Measurements from ENCODE around the gene CYP27B1.

The CYP27B1 gene

DNA sequence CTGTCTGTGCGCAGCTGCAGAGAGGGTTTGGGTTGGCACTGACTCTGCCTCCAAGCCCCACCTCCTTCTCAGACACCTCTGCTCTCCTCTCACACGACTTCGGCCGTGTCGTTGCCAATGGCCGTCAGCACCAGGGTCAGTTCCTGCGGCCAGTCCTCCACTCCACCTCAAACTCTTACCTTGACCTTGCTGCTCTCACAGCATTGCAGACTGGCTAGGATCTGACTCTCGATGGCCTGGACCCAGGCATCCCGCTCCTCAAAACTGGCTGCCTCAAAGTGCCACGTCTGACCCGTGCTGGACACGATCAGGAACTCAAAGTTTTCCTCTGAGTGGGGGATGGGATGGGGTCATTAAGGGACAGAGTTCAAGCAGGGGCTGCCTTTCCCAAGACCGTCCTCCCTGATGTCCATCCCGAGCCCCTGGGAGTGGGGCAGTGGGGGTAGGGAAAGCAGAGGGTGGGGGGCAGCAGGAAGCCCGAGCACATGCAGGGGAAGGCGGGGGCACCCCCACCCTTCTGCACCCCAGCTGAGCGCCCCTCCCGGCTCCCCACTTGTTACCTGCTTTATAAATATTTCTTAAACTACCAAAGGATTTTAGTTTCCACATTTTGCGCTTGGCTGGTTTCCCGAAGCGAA is 39.0 kb downstream of the CYP27B1 start:
- no peak for TF ChIP-seq POLR2AphosphoS5 (IDR thresholded peaks at IDR 0.05; ENCODE audit: low read depth, low read length)
- no peak for TF ChIP-seq FOXP2 (optimal IDR thresholded peaks at IDR 0.05; ENCODE audit: borderline replicate concordance, extremely low read depth, extremely low read length, insufficient read depth)
- no peak for TF ChIP-seq TAF1 (IDR thresholded peaks at IDR 0.05; ENCODE audit: borderline replicate concordance, insufficient read depth, low read length)
- TF ChIP-seq, protein P1, sequence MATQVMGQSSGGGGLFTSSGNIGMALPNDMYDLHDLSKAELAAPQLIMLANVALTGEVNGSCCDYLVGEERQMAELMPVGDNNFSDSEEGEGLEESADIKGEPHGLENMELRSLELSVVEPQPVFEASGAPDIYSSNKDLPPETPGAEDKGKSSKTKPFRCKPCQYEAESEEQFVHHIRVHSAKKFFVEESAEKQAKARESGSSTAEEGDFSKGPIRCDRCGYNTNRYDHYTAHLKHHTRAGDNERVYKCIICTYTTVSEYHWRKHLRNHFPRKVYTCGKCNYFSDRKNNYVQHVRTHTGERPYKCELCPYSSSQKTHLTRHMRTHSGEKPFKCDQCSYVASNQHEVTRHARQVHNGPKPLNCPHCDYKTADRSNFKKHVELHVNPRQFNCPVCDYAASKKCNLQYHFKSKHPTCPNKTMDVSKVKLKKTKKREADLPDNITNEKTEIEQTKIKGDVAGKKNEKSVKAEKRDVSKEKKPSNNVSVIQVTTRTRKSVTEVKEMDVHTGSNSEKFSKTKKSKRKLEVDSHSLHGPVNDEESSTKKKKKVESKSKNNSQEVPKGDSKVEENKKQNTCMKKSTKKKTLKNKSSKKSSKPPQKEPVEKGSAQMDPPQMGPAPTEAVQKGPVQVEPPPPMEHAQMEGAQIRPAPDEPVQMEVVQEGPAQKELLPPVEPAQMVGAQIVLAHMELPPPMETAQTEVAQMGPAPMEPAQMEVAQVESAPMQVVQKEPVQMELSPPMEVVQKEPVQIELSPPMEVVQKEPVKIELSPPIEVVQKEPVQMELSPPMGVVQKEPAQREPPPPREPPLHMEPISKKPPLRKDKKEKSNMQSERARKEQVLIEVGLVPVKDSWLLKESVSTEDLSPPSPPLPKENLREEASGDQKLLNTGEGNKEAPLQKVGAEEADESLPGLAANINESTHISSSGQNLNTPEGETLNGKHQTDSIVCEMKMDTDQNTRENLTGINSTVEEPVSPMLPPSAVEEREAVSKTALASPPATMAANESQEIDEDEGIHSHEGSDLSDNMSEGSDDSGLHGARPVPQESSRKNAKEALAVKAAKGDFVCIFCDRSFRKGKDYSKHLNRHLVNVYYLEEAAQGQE (IDR thresholded peaks at IDR 0.05; ENCODE audit: insufficient read depth in 1 of 2, low read depth in 2 of 2, low read length in 2 of 2), result peak; percentile 69 to 84
- no peak for TF ChIP-seq SIN3A (IDR thresholded peaks at IDR 0.05; ENCODE audit: borderline replicate concordance, insufficient read depth, low read length)

DNA sequence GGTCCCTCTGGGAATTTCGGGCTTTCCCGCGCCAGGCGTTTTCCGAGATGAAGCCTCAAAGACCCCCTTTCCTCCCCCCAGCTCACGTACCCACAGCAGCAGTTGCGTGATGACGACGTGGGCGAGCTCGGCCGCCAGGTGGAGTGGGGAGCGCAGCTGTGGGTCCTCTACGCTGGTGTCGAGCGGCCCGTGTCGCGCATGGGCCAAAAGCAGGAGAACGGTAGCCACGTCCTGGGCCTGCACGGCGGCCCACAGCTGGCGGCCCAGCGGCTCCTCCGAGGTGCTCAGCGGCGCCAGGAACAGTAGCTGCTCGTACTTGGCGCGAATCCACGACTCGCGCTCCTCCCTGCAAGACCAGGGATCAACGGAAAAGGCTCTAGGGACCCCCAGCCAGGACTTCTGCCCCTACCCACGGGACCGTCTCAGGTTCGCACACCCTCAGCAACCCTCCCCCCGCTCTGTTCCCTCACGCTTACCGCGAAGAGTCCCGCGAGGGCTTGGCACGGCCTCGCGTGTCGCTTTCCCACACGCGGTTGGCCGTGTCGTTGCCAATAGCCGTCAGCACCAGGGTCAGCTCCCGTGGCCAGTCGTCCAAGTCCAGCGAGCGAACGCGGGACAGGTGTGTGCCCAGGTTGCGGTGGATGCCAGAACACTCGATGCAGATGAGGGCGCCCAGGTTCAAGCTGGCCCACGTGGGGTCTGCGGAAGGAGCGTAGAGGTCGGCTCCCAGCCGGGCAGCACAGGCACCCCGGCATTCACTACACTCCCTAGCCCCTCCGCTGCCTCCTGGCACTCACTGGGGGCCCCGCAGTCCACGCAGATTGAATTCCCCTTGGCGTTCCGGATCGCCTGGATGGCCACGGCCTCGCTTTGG is 39.8 kb downstream of the CYP27B1 start:
- TF ChIP-seq POLR2AphosphoS5 (IDR thresholded peaks at IDR 0.05; ENCODE audit: low read depth, low read length) (no peak), TAF1 (IDR thresholded peaks at IDR 0.05; ENCODE audit: borderline replicate concordance, insufficient read depth, low read length) (no peak), SIN3A (IDR thresholded peaks at IDR 0.05; ENCODE audit: borderline replicate concordance, insufficient read depth, low read length) (no peak), FOXP2 (optimal IDR thresholded peaks at IDR 0.05; ENCODE audit: borderline replicate concordance, extremely low read depth, extremely low read length, insufficient read depth) (peak; percentile 9)
- TF ChIP-seq, protein P1 (IDR thresholded peaks at IDR 0.05; ENCODE audit: insufficient read depth in 1 of 2, low read depth in 2 of 2, low read length in 2 of 2), result peak; percentile 71 to 88

DNA sequence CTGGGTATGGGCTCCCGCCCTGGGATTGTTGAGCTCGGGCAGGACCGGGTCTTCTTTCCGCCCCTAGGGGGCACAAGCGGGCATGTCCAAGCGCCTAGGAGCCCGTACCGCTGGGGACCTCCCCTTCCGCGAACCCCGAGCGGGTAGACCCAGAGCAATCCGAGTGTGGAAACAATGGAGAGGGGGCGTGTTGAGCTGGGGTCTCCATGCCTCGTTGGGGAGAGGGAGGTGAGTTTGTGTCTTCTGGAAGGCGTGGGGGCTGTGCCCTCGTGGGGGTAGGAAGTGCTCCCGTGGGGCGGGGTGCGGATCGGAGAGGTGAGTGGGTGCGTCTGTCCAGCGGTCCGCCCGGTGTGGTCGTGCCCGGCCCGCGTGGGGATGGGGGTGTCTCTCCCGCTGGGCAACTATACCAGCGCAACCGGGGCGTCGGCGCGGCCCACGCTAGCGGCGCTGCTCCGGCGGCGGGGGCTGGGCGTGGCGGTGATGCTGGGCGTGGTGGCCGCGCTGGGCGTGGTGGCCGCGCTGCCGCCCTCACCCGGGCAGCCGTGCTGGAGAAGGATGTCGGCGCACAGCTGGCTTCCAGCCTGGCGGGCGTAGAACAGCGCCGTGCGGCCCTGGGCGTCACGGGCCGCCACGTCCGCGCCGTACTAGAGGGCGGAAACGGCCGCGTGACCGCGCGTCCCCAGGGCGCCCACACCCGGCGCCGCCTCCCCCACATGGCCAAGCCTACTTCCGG is 40.6 kb downstream of the CYP27B1 start:
- TF ChIP-seq TAF1 (IDR thresholded peaks at IDR 0.05; ENCODE audit: borderline replicate concordance, insufficient read depth, low read length), result no peak
- no peak for TF ChIP-seq SIN3A (IDR thresholded peaks at IDR 0.05; ENCODE audit: borderline replicate concordance, insufficient read depth, low read length)
- TF ChIP-seq, protein P1 (IDR thresholded peaks at IDR 0.05; ENCODE audit: insufficient read depth in 1 of 2, low read depth in 2 of 2, low read length in 2 of 2), result no peak
- no peak for TF ChIP-seq POLR2AphosphoS5 (IDR thresholded peaks at IDR 0.05; ENCODE audit: low read depth, low read length)
- no peak for TF ChIP-seq FOXP2 (optimal IDR thresholded peaks at IDR 0.05; ENCODE audit: borderline replicate concordance, extremely low read depth, extremely low read length, insufficient read depth)

DNA sequence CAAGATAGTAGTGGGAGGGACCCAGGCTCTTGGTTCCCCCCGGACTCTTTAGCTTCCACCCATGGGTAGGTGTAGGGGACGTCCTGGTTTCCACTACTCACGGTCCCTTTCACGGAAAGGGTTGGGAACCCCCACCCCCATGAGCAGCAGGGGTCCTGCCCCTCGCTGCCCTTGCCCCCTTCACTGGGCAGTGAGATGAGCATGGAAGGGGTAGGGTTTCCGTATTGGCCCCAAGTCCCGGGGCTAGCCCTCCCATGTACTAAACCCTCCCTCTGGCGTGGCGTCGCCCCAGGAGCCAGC is 41.1 kb downstream of the CYP27B1 start:
- TF ChIP-seq TAF1 (IDR thresholded peaks at IDR 0.05; ENCODE audit: borderline replicate concordance, insufficient read depth, low read length), result no peak
- TF ChIP-seq FOXP2 (optimal IDR thresholded peaks at IDR 0.05; ENCODE audit: borderline replicate concordance, extremely low read depth, extremely low read length, insufficient read depth), result no peak
- TF ChIP-seq POLR2AphosphoS5 (IDR thresholded peaks at IDR 0.05; ENCODE audit: low read depth, low read length), result no peak
- no peak for TF ChIP-seq SIN3A (IDR thresholded peaks at IDR 0.05; ENCODE audit: borderline replicate concordance, insufficient read depth, low read length)
- TF ChIP-seq, protein P1 (IDR thresholded peaks at IDR 0.05; ENCODE audit: insufficient read depth in 1 of 2, low read depth in 2 of 2, low read length in 2 of 2), result no peak

Data from PFSK-1 (cell line).